H9 (cell line): ENCODE measurements around the gene RASA3. TPM values are rescaled to one million over a fixed set of nuclear protein-coding genes. Genes with fewer than 3 reads are reported as not detected.

Source experiments
- DNase-seq: peaks from one replicate; pipeline ENCODE4 v3.0.0-alpha.2; 2017
- H2AFZ ChIP-seq: one replicate; pipeline ENCODE4 v1.6.1; 2013; ENCODE audit warnings: mild to moderate bottlenecking, low read length, control low read depth, moderate library complexity
- H2AK5ac ChIP-seq: 2 replicates; pipeline ENCODE4 v1.6.1; 2013; ENCODE audit warnings: low read length, control low read depth, mixed read lengths; ENCODE audit not compliant: insufficient read length
- H2BK120ac ChIP-seq: one replicate; pipeline ENCODE4 v1.6.1; 2013; ENCODE audit warnings: low read depth, mild to moderate bottlenecking, low read length, control low read depth, inconsistent platforms; ENCODE audit not compliant: poor library complexity, severe bottlenecking
- H2BK12ac ChIP-seq: 2 replicates; pipeline ENCODE4 v1.6.1; 2013; ENCODE audit warnings: low read length, control low read depth, mixed read lengths, low read depth; ENCODE audit not compliant: insufficient read length
- H2BK15ac ChIP-seq: 2 replicates; pipeline ENCODE4 v1.6.1; 2013; ENCODE audit warnings: low read depth, low read length, control low read depth
- H2BK20ac ChIP-seq: one replicate; pipeline ENCODE4 v1.6.1; 2013; ENCODE audit warnings: low read depth, mild to moderate bottlenecking, low read length, control low read depth, inconsistent platforms; ENCODE audit not compliant: poor library complexity, severe bottlenecking
- H2BK5ac ChIP-seq: 2 replicates; pipeline ENCODE4 v1.6.1; 2013; ENCODE audit warnings: low read length, control low read depth, mixed read lengths; ENCODE audit not compliant: insufficient read length
- H3K14ac ChIP-seq: 2 replicates; pipeline ENCODE4 v1.6.1; 2013; ENCODE audit warnings: low read length, control low read depth; ENCODE audit not compliant: insufficient read depth
- H3K18ac ChIP-seq: 2 replicates; pipeline ENCODE4 v1.6.1; 2013; ENCODE audit warnings: low read depth, mild to moderate bottlenecking, mixed read lengths, low read length, control low read depth; ENCODE audit not compliant: insufficient read length
- H3K23ac ChIP-seq: 2 replicates; pipeline ENCODE4 v1.6.1; 2013; ENCODE audit warnings: low read length, control low read depth, mixed read lengths, low read depth; ENCODE audit not compliant: insufficient read length
- H3K23me2 ChIP-seq: 2 replicates; pipeline ENCODE4 v1.6.1; 2013; ENCODE audit warnings: low read depth, mild to moderate bottlenecking, mixed read lengths, low read length, control low read depth; ENCODE audit not compliant: insufficient read length, poor library complexity, severe bottlenecking
- H3K27ac ChIP-seq: 2 replicates; pipeline ENCODE4 v1.5.1; 2013; ENCODE audit warnings: low read length, control low read depth, mixed read lengths, low read depth; ENCODE audit not compliant: insufficient read length
- H3K27me3 ChIP-seq: 2 replicates; pipeline ENCODE4 v1.6.1; 2013; ENCODE audit warnings: low read length, control low read depth, inconsistent platforms; ENCODE audit not compliant: insufficient read depth
- H3K4ac ChIP-seq: 2 replicates; pipeline ENCODE4 v1.6.1; 2013; ENCODE audit warnings: low read depth, mild to moderate bottlenecking, control low read depth, inconsistent platforms, low read length, moderate library complexity
- H3K4me1 ChIP-seq: 2 replicates; pipeline ENCODE4 v1.6.1; 2013; ENCODE audit warnings: low read length, control low read depth, inconsistent platforms; ENCODE audit not compliant: insufficient read depth
- H3K4me2 ChIP-seq: 2 replicates; pipeline ENCODE4 v1.6.1; 2013; ENCODE audit warnings: low read length, control low read depth, mixed read lengths; ENCODE audit not compliant: insufficient read length, insufficient read depth
- H3K56ac ChIP-seq: 2 replicates; pipeline ENCODE4 v1.6.1; 2013; ENCODE audit warnings: low read depth, mild to moderate bottlenecking, mixed read lengths, low read length, control low read depth; ENCODE audit not compliant: insufficient read length
- H3K79me1 ChIP-seq: 2 replicates; pipeline ENCODE4 v1.6.1; 2013; ENCODE audit warnings: low read depth, mild to moderate bottlenecking, moderate library complexity, low read length, control low read depth, inconsistent platforms; ENCODE audit not compliant: insufficient read depth, poor library complexity, severe bottlenecking
- H3K79me2 ChIP-seq: 2 replicates; pipeline ENCODE4 v1.6.1; 2013; ENCODE audit warnings: low read length, control low read depth, inconsistent platforms; ENCODE audit not compliant: insufficient read depth
- H3K9ac ChIP-seq: 2 replicates; pipeline ENCODE4 v1.6.1; 2013; ENCODE audit warnings: low read length, control low read depth, mixed read lengths; ENCODE audit not compliant: insufficient read length; ENCODE audit errors: extremely low read depth
- H3K9me3 ChIP-seq: one replicate; pipeline ENCODE4 v1.6.1; 2013; ENCODE audit warnings: low read depth, low read length, inconsistent platforms; ENCODE audit not compliant: control insufficient read depth
- H3T11ph ChIP-seq: one replicate; pipeline ENCODE4 v1.6.1; 2013; ENCODE audit warnings: mild to moderate bottlenecking, low read length, control low read depth, inconsistent platforms
- H4K20me1 ChIP-seq: one replicate; pipeline ENCODE4 v1.6.1; 2013; ENCODE audit not compliant: control insufficient read depth, insufficient read length, insufficient read depth
- H4K5ac ChIP-seq: 2 replicates; pipeline ENCODE4 v1.6.1; 2013; ENCODE audit warnings: low read depth, mild to moderate bottlenecking, mixed read lengths, low read length, control low read depth; ENCODE audit not compliant: insufficient read length
- H4K8ac ChIP-seq: replicated peaks from 2 replicates; pipeline ENCODE4 v1.6.1; 2013; ENCODE audit warnings: low read length, control low read depth, mixed read lengths, low read depth; ENCODE audit not compliant: insufficient read length
- H4K91ac ChIP-seq: 2 replicates; pipeline ENCODE4 v1.6.1; 2013; ENCODE audit warnings: low read depth, mild to moderate bottlenecking, moderate library complexity, mixed read lengths, low read length, control low read depth; ENCODE audit not compliant: insufficient read length
- H3K27ac Mint-ChIP-seq, 3 experiments: 2 replicates in 2 of 3; 3 replicates in 1 of 3; pipeline ENCODE4 v1.8.0; 2020 to 2021; ENCODE audit warnings: mixed read lengths in 3 of 3, mild to moderate bottlenecking in 1 of 3, moderate library complexity in 1 of 3
- H3K27me3 Mint-ChIP-seq: 2 replicates; pipeline ENCODE4 v1.8.0; 2021; ENCODE audit warnings: low read depth, mild to moderate bottlenecking, moderate library complexity, mixed read lengths
- H3K36me3 Mint-ChIP-seq, 3 experiments: 2 replicates in 2 of 3; 3 replicates in 1 of 3; pipeline ENCODE4 v1.8.0; 2020 to 2021; ENCODE audit warnings: low read depth in 3 of 3, mixed read lengths in 3 of 3; ENCODE audit not compliant: insufficient read depth in 1 of 3
- H3K4me1 Mint-ChIP-seq, 2 experiments: 2 replicates each; pipeline ENCODE4 v1.8.0; 2020; ENCODE audit warnings: mixed read lengths in 2 of 2
- H3K4me3 Mint-ChIP-seq, 2 experiments: 2 replicates in 1 of 2; 3 replicates in 1 of 2; pipeline ENCODE4 v1.8.0; 2020 to 2021; ENCODE audit warnings: mild to moderate bottlenecking in 2 of 2, mixed read lengths in 2 of 2, moderate library complexity in 1 of 2
- H3K9me3 Mint-ChIP-seq, 2 experiments: 2 replicates in 1 of 2; 3 replicates in 1 of 2; pipeline ENCODE4 v1.8.0; 2020; ENCODE audit warnings: mild to moderate bottlenecking in 2 of 2, mixed read lengths in 2 of 2, moderate library complexity in 1 of 2
- WGBS: extraction: QIAGEN DNeasy Blood & Tissue Kit; methylation state at CpG from one replicate; pipeline ENCODE4 v1.1.7; 2013; ENCODE audit warnings: missing lambda C conversion rate, low lambda C conversion rate, mixed read lengths; ENCODE audit not compliant: insufficient read length; ENCODE audit errors: extremely low coverage; 5-methylcytosine and 5-hydroxymethylcytosine counted together
- total RNA-seq: library from RNA; stranded (reverse); gene quantifications from 2 replicates; pipeline ENCODE4 v1.2.1, GENCODE V29; 2021
- TF ChIP-seq, protein P1 (sequence below): fragments of 200-600 bp; sonication (generic); conservative IDR thresholded peaks from 3 replicates; pipeline ENCODE4 v1.8.0; 2021; ENCODE audit warnings: antibody characterized with exemption, mild to moderate bottlenecking

RASA3 gene
- total RNA-seq, 1 experiment from 2014 or later: 12.3 TPM

DNA sequence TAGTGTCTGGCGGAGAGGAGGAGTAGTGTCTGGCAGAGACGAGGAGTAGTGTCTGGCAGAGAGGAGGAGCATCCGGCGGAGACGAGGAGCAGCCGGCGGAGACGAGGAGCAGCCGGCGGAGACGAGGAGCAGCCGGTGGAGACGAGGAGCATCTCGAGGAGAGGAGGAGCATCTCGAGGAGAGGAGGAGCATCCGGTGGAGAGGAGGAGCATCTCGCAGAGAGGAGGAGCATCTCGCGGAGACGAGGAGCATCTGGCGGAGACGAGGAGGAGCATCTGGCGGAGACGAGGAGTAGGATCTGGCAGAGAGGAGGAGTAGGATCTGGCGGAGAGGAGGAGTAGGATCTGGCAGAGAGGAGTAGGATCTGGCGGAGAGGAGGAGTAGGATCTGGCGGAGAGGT is 176.7 kb downstream of the RASA3 start:
- Histone ChIP-seq H3T11ph (no peak overlapping the region), H4K8ac (no peak overlapping the region), H2BK12ac (no peak overlapping the region), H3K18ac (no peak overlapping the region), H2BK15ac (no peak overlapping the region), H3K56ac (no peak overlapping the region), H3K9ac (no peak overlapping the region), H3K9me3 (peaks cover 13% of the 10 kb centered on the region), H3K4me2 (no peak overlapping the region), H3K4ac (no peak overlapping the region), H2AFZ (no peak overlapping the region), H3K27me3 (no peaks in the 10 kb centered on the region), H4K91ac (no peak overlapping the region), H3K4me1 (no peaks in the 10 kb centered on the region), H4K5ac (no peak overlapping the region), H3K23me2 (no peaks in the 10 kb centered on the region), H2BK5ac (no peak overlapping the region), H3K27ac (no peak overlapping the region), H2BK120ac (no peak overlapping the region), H2BK20ac (no peak overlapping the region), H3K79me2 (no peaks in the 10 kb centered on the region), H3K14ac (no peak overlapping the region), H3K79me1 (no peaks in the 10 kb centered on the region), H3K23ac (no peak overlapping the region), H2AK5ac (no peak overlapping the region), H4K20me1 (no peaks in the 10 kb centered on the region)
- WGBS: no CpG with 5 or more reads among the region's 27 CpGs
- H3K36me3 Mint-ChIP-seq: peaks cover 18 to 39% (median 20%) of the 10 kb centered on the region in 3 experiments
- no peak overlapping the region for H3K27ac Mint-ChIP-seq
- TF ChIP-seq, protein P1, sequence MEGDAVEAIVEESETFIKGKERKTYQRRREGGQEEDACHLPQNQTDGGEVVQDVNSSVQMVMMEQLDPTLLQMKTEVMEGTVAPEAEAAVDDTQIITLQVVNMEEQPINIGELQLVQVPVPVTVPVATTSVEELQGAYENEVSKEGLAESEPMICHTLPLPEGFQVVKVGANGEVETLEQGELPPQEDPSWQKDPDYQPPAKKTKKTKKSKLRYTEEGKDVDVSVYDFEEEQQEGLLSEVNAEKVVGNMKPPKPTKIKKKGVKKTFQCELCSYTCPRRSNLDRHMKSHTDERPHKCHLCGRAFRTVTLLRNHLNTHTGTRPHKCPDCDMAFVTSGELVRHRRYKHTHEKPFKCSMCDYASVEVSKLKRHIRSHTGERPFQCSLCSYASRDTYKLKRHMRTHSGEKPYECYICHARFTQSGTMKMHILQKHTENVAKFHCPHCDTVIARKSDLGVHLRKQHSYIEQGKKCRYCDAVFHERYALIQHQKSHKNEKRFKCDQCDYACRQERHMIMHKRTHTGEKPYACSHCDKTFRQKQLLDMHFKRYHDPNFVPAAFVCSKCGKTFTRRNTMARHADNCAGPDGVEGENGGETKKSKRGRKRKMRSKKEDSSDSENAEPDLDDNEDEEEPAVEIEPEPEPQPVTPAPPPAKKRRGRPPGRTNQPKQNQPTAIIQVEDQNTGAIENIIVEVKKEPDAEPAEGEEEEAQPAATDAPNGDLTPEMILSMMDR: no peak
- H3K4me1 Mint-ChIP-seq: peaks cover 0 to 5% of the 10 kb centered on the region in 2 experiments; a peak in 2 of 4 replicates
- peaks cover 55 to 57% of the 10 kb centered on the region in 2 experiments for H3K9me3 Mint-ChIP-seq
- H3K4me3 Mint-ChIP-seq: no peak overlapping the region; a peak in 1 of 5 replicates
- no peak for DNase-seq
- H3K27me3 Mint-ChIP-seq: peaks cover 21% of the 10 kb centered on the region
